Right lobe of liver (tissue), 6 donors: ENCODE data around the gene MESP2. TPM values are rescaled to one million over a fixed set of nuclear protein-coding genes. Genes with fewer than 3 reads are reported as not detected.

Source experiments
- ATAC-seq, 4 donors: fragments of 200-7000 bp; cut with Tn5 transposase; one replicate each; pipeline ENCODE4 v1.9.1; 2020; ENCODE audit warnings: mild to moderate bottlenecking in 4 of 4, moderate library complexity in 4 of 4
- DNase-seq, 3 donors: peaks; one replicate each; pipeline ENCODE4 v3.0.0-alpha.2; 2020
- H3K27ac ChIP-seq, 3 donors: fragments of 200-600 bp; one replicate each; pipeline ENCODE4 v1.8.0; 2022
- H3K27me3 ChIP-seq, 2 donors: fragments of 200-600 bp; one replicate each; pipeline ENCODE4 v1.8.0; 2022
- H3K36me3 ChIP-seq, 4 donors: fragments of 200-600 bp; sonication (generic) in 1 of 4; one replicate each; pipeline versions ENCODE4 v1.5.1 to v1.8.0; 2017 to 2022; ENCODE audit warnings: control low read depth in 1 of 4
- H3K4me1 ChIP-seq, 4 donors: fragments of 200-600 bp; sonication (generic) in 1 of 4; one replicate each; pipeline versions ENCODE4 v1.5.1 to v1.8.0; 2017 to 2022; ENCODE audit warnings: control low read depth in 1 of 4
- H3K4me3 ChIP-seq, 3 donors: fragments of 200-600 bp; one replicate each; pipeline ENCODE4 v1.8.0; 2022
- H3K9me3 ChIP-seq, 4 donors: fragments of 200-600 bp; sonication (generic) in 1 of 4; one replicate each; pipeline versions ENCODE4 v1.5.1 to v1.8.0; 2017 to 2022; ENCODE audit warnings: control low read depth in 1 of 4
- POLR2A ChIP-seq: fragments of 450-650 bp; IDR thresholded peaks from one replicate; pipeline ENCODE4 v1.6.1; 2017; ENCODE audit warnings: antibody characterized with exemption, mild to moderate bottlenecking
- WGBS: methylation state at CpG from one replicate; pipeline ENCODE4 v1.1.6; 2018; ENCODE audit warnings: low coverage, low lambda C conversion rate; ENCODE audit not compliant: insufficient coverage; ENCODE audit errors: missing lambda C conversion rate; 5-methylcytosine and 5-hydroxymethylcytosine counted together
- intact Hi-C, 2 donors: fragments of 100-400 bp; cut with DNase I; formaldehyde crosslinking; loops; one replicate each; pipeline versions ENCODE4 v1.11.2 to v1.14.1; 2022
- total RNA-seq, 6 experiments: library from RNA; depleted of rRNA in 2 of 6; stranded (reverse); fragments of >200 nt in 2 of 6; fragmentation: NEBNext Ultra II Directional in 3 of 6; extraction: Animal tissue kit (Norgen Biotek cat#: 25700) in 3 of 6; gene quantifications; one replicate each; pipeline versions ENCODE4 v1.1.0 to v1.2.4, GENCODE V29; 2016 to 2023
- TF ChIP-seq, protein P1 (sequence below), 4 donors: fragments of 200-600 bp in 3 of 4; fragments of 450-650 bp in 1 of 4; IDR thresholded peaks; one replicate each; pipeline versions ENCODE4 v1.5.1 to v1.8.0; 2016 to 2022; ENCODE audit warnings: antibody characterized with exemption in 4 of 4, mild to moderate bottlenecking in 2 of 4
- donor health status: DM: no; HTN: yes; CAD: no.
- donor health status: DM: no; HTN: no; CAD: no.
- donor health status: DM: no; HTN: no; CAD: no.
- donor health status: DM: no; HTN: yes; CAD: no.
- donor health status: DM: no; HTN: yes; CAD: no.

MESP2 gene
- total RNA-seq, 6 experiments from 2014 or later: 0.12 TPM; not detected in 5

DNA sequence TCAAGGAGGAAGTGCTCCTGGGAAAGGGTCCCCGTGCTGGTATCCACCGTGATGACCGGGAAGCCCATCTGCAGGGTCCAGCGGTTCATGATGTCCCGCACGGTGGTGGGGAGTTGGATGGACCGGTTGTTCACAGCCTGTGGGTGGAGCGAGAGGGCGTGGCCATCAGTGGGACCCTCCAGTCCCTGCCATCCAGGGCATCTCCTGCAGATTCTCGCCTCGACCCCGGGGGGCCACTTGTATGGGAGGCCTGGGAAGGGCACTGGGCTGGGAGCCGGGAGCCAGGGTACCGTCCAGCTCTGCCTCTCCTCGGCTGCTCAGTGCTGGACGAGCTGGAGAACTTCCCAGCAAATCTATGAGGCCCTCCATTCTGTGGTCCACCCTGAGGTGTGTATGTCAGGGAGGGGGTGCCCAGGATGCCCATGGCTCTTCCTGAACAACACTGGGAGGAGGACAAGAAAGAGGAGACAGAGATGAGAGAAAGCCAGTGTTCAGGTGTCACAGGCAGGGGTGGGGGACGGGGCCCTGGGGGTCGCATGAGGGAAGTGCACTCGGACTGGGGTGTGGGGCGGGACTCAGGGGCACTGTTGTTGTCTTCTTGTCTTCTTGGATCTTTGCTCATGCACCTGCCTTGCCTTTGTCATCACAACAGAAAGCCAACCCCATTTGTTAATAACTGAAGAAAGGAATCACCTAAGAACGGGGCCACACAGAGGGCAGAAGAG, 25.5 kb downstream of the MESP2 start:
- H3K4me3 ChIP-seq: no peak overlapping the region
- peaks cover 0 to 25% (median 4%) of the 10 kb centered on the region in 4 donors for H3K4me1 ChIP-seq
- intact Hi-C loops: no loop called here
- H3K36me3 ChIP-seq: peaks cover 0 to 69% (median 40%) of the 10 kb centered on the region in 4 donors
- ATAC-seq: no peak
- H3K27me3 ChIP-seq: no peaks in the 10 kb centered on the region
- no peaks in the 10 kb centered on the region for H3K9me3 ChIP-seq
- peak overlapping the region in 1 of 3 donors; percentile 59 for H3K27ac ChIP-seq
- 82% methylated on average over 8 of the region's 21 CpGs for WGBS
- TF ChIP-seq, protein P1, sequence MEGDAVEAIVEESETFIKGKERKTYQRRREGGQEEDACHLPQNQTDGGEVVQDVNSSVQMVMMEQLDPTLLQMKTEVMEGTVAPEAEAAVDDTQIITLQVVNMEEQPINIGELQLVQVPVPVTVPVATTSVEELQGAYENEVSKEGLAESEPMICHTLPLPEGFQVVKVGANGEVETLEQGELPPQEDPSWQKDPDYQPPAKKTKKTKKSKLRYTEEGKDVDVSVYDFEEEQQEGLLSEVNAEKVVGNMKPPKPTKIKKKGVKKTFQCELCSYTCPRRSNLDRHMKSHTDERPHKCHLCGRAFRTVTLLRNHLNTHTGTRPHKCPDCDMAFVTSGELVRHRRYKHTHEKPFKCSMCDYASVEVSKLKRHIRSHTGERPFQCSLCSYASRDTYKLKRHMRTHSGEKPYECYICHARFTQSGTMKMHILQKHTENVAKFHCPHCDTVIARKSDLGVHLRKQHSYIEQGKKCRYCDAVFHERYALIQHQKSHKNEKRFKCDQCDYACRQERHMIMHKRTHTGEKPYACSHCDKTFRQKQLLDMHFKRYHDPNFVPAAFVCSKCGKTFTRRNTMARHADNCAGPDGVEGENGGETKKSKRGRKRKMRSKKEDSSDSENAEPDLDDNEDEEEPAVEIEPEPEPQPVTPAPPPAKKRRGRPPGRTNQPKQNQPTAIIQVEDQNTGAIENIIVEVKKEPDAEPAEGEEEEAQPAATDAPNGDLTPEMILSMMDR (IDR thresholded peaks at IDR 0.05): no peak
- TF ChIP-seq POLR2A: no peak
- DNase-seq: peak in 1 of 3 donors; percentile 59

DNA sequence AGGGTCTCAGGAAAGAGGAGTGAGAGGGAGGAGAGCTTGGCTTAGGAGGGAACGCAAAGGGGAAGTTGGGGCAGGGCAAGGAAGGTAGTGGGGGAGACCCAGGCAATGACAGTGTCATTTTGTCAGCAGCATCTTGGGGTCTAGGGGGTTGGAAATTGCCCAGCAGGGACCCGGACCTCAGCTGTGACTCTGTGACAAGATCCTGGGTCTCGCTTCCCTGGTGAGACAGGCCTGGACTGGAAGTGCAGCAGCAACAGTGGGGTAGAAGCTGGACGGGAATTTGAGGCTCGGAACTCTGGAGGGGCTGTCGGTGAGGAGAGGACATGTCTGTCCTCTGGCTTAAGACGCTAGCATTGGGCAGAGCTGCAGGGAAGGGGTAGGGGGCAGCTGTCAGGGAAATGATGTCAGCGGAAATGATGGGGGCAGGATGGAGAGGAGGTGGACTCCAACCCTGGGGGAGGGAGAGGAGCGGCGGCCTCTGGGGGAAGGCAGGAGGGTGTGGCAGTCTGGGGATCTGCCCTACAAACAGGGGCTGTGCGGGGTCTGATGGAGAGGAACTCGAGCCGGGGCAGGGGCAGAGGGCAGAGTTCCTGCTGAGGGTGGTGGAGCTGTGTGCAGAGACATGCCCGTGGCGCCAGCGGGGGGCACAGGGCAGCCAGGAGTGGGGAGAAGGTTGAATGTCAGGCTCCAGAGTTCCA, 26.2 kb downstream of the MESP2 start:
- Histone ChIP-seq H3K27me3 (no peaks in the 10 kb centered on the region), H3K27ac (peak overlapping the region in 1 of 3 donors; percentile 59), H3K9me3 (no peaks in the 10 kb centered on the region), H3K4me1 (peaks cover 0 to 33% (median 8%) of the 10 kb centered on the region in 4 donors), H3K36me3 (peaks cover 0 to 61% (median 34%) of the 10 kb centered on the region in 4 donors), H3K4me3 (no peak overlapping the region)
- peak in 2 of 3 donors; percentile 46 to 51 for DNase-seq
- ATAC-seq: peak in 1 of 4 donors; percentile 0
- 56% methylated on average over 12 of the region's 16 CpGs for WGBS
- intact Hi-C loops: no loop called here
- TF ChIP-seq, protein P1 (IDR thresholded peaks at IDR 0.05): no peak
- TF ChIP-seq POLR2A: no peak

DNA sequence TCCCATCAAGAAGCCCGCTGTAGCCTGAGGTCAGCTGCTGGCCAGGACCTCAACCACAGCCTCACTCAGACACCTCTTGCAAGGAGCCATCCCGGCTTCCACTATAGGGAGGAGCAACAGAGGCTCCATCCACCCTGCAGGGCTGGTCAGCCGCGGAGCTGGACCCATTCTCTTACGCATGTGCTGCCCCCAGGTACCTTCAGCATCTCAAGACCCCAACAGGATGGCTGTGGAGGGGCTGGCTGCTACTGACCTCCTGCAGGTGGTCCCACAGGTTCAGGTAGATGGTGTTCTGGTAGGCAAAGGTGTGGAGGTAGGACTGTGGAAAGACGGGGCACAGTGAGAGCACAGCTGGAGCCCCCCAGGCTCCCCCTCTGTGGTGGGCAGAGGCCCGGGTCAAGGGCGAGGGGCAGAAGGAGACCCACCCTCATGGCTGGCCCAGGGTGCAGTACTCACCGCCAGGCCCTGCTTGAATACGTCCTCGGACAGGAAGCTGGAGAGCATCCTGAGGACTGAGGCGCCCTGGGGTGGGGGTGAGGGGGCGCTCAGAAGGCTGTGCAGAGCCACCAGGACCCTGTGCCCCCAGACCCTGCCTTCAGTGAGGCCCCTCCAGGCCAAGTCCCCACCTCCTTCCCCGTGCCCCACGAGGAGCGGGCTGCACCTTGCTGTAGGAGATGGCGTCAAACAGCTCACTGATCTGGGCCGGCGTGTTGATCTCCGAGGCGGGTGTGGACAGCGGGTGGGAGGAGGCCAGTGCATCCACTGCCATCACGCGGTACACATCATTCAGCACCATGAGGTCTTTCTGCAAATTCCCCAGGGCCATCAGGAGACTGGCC, 27.1 kb downstream of the MESP2 start:
- intact Hi-C loops: no loop called here
- DNase-seq: peak in 1 of 3 donors; percentile 35
- Histone ChIP-seq H3K4me3 (peak overlapping the region in 1 of 3 donors; percentile 79), H3K27ac (peak overlapping the region; percentile 32 to 59 (median 57)), H3K27me3 (no peaks in the 10 kb centered on the region), H3K9me3 (no peaks in the 10 kb centered on the region), H3K4me1 (peaks cover 0 to 41% (median 12%) of the 10 kb centered on the region in 4 donors), H3K36me3 (peaks cover 0 to 53% (median 27%) of the 10 kb centered on the region in 4 donors)
- TF ChIP-seq, protein P1 (IDR thresholded peaks at IDR 0.05): no peak
- TF ChIP-seq POLR2A: no peak
- WGBS: 72% methylated on average over 2 of the region's 24 CpGs
- no peak for ATAC-seq
